ENCODE data around the gene CEACAM6. TPM values are rescaled to one million over a fixed set of nuclear protein-coding genes. Genes with fewer than 3 reads are reported as not detected.
"Not testable (repeated sequence)": the region's sequence is repeated elsewhere in the genome, so short reads cannot be mapped to it uniquely, and the experiment has no call there.

CEACAM6 gene
- polyA plus RNA-seq, 3 donors: 0.17 to 0.35 (median 0.31) TPM

GRCh38 chr19:41746593-41747227, 8.6 kb upstream of the CEACAM6 start:
- DNase-seq: peak; percentile 4

- no peak for DNase-seq
Observed at GRCh38 chr19:41748012-41748411, 7.3 kb upstream of the CEACAM6 start.

- DNase-seq: not testable (repeated sequence)
Observed at GRCh38 chr19:41750248-41751134, 4.8 kb upstream of the CEACAM6 start.

- no peak for DNase-seq
Observed at GRCh38 chr19:41753159-41753558, 2.2 kb upstream of the CEACAM6 start.

GRCh38 chr19:41753936-41754529, 1.3 kb upstream of the CEACAM6 start:
- peak; percentile 2 for DNase-seq

- DNase-seq: no peak
Observed at GRCh38 chr19:41758846-41759245, 3.5 kb downstream of the CEACAM6 start.

GRCh38 chr19:41767115-41767514, 11.8 kb downstream of the CEACAM6 start:
- no peak for DNase-seq

- not testable (repeated sequence) for DNase-seq
Observed at GRCh38 chr19:41768105-41768504, 12.8 kb downstream of the CEACAM6 start.

- DNase-seq: no peak
Observed at GRCh38 chr19:41769608-41770007, 14.3 kb downstream of the CEACAM6 start.

- DNase-seq: no peak
Observed at GRCh38 chr19:41771410-41771809, 16.1 kb downstream of the CEACAM6 start.

- no peak for DNase-seq
Observed at GRCh38 chr19:41774515-41774980, 19.2 kb downstream of the CEACAM6 start.

GRCh38 chr19:41776700-41777099, 21.4 kb downstream of the CEACAM6 start:
- DNase-seq: no peak

- DNase-seq: no peak
Observed at GRCh38 chr19:41783612-41784011, 28.3 kb downstream of the CEACAM6 start.

GRCh38 chr19:41784312-41784711, 29.0 kb downstream of the CEACAM6 start:
- DNase-seq: no peak

GRCh38 chr19:41784743-41785142, 29.4 kb downstream of the CEACAM6 start:
- DNase-seq: no peak

GRCh38 chr19:41785653-41786052, 30.3 kb downstream of the CEACAM6 start:
- DNase-seq: peak; percentile 52

GRCh38 chr19:41787055-41787454, 31.7 kb downstream of the CEACAM6 start:
- no peak for DNase-seq

GRCh38 chr19:41788518-41788917, 33.2 kb downstream of the CEACAM6 start:
- not testable (repeated sequence) for DNase-seq

GRCh38 chr19:41789053-41789452, 33.7 kb downstream of the CEACAM6 start:
- not testable (repeated sequence) for DNase-seq

- DNase-seq: peak; percentile 20
Observed at GRCh38 chr19:41792513-41793413, 37.4 kb downstream of the CEACAM6 start.

- no peak for DNase-seq
Observed at GRCh38 chr19:41793414-41793727, 38.0 kb downstream of the CEACAM6 start.

GRCh38 chr19:41795031-41795461, 39.7 kb downstream of the CEACAM6 start:
- DNase-seq: peak; percentile 7
